Neural progenitor cell (in vitro differentiated cells): ENCODE measurements around the gene PPIE. TPM values are rescaled to one million over a fixed set of nuclear protein-coding genes. Genes with fewer than 3 reads are reported as not detected.
"Not testable (repeated sequence)": the region's sequence is repeated elsewhere in the genome, so short reads cannot be mapped to it uniquely, and the experiment has no call there.

Experiments
- DNase-seq: peaks from one replicate; pipeline ENCODE4 v3.0.0-alpha.2; 2016; ENCODE audit warnings: low spot score
- H2AFZ ChIP-seq: fragments of 200-600 bp; sonication (generic); replicated peaks from 2 replicates; pipeline ENCODE4 v1.6.1; 2016; ENCODE audit warnings: antibody characterized with exemption
- H3F3A ChIP-seq: fragments of 200-600 bp; sonication (generic); 2 replicates; pipeline ENCODE4 v1.6.1; 2016; ENCODE audit warnings: antibody characterized with exemption, low read depth
- H3K27ac ChIP-seq: fragments of 200-600 bp; sonication (generic); 2 replicates; pipeline ENCODE4 v1.5.1; 2016; ENCODE audit warnings: mild to moderate bottlenecking
- H3K27me3 ChIP-seq: fragments of 200-600 bp; sonication (generic); 2 replicates; pipeline ENCODE4 v1.6.1; 2016; ENCODE audit warnings: mild to moderate bottlenecking, moderate library complexity
- H3K36me3 ChIP-seq: fragments of 200-600 bp; sonication (generic); 2 replicates; pipeline ENCODE4 v1.5.1; 2016
- H3K4me1 ChIP-seq: fragments of 200-600 bp; sonication (generic); 2 replicates; pipeline ENCODE4 v1.6.1; 2016; ENCODE audit warnings: mixed run types
- H3K4me2 ChIP-seq: fragments of 200-600 bp; sonication (generic); 2 replicates; pipeline ENCODE4 v1.6.1; 2016
- H3K4me3 ChIP-seq: fragments of 200-600 bp; sonication (generic); 2 replicates; pipeline ENCODE4 v1.5.1; 2016
- H3K79me2 ChIP-seq: fragments of 200-600 bp; sonication (generic); 2 replicates; pipeline ENCODE4 v1.6.1; 2016; ENCODE audit warnings: low read depth
- H3K9ac ChIP-seq: fragments of 200-600 bp; sonication (generic); 2 replicates; pipeline ENCODE4 v1.6.1; 2016
- H3K9me3 ChIP-seq: fragments of 200-600 bp; sonication (generic); 2 replicates; pipeline ENCODE4 v1.5.1; 2016; ENCODE audit warnings: low read depth
- H4K20me1 ChIP-seq: fragments of 200-600 bp; sonication (generic); 2 replicates; pipeline ENCODE4 v1.6.1; 2016; ENCODE audit warnings: low read depth
- H3K27ac Mint-ChIP-seq: 3 replicates; pipeline ENCODE4 v1.8.0; 2021; ENCODE audit warnings: mixed read lengths
- H3K27me3 Mint-ChIP-seq: 2 replicates; pipeline ENCODE4 v1.8.0; 2022; ENCODE audit warnings: low read depth, mild to moderate bottlenecking, inconsistent platforms, moderate library complexity, mixed read lengths; ENCODE audit not compliant: insufficient read depth
- H3K36me3 Mint-ChIP-seq: 3 replicates; pipeline ENCODE4 v1.8.0; 2021; ENCODE audit warnings: mixed read lengths
- H3K4me1 Mint-ChIP-seq: 3 replicates; pipeline ENCODE4 v1.8.0; 2021; ENCODE audit warnings: mixed read lengths
- H3K4me3 Mint-ChIP-seq: 3 replicates; pipeline ENCODE4 v1.8.0; 2021; ENCODE audit warnings: mild to moderate bottlenecking, moderate library complexity, mixed read lengths
- H3K9me3 Mint-ChIP-seq: 3 replicates; pipeline ENCODE4 v1.8.0; 2020; ENCODE audit warnings: mixed read lengths
- EZH2 ChIP-seq: fragments of 200-600 bp; sonication (generic); IDR thresholded peaks from 2 replicates; pipeline ENCODE4 v1.6.1; 2017; ENCODE audit warnings: antibody characterized with exemption, mild to moderate bottlenecking, moderate library complexity
- EZH2phosphoT487 ChIP-seq: fragments of 200-600 bp; sonication (generic); IDR thresholded peaks from 2 replicates; pipeline ENCODE4 v1.6.1; 2017; ENCODE audit warnings: antibody characterized with exemption
- total RNA-seq: library from RNA; depleted of rRNA; stranded (reverse); fragments of >200 nt; gene quantifications from 2 replicates; pipeline ENCODE4 v1.2.3, GENCODE V29; 2015; ENCODE audit warnings: low replicate concordance

Gene PPIE
- total RNA-seq, 1 donor from 2014 or later, result 57.2 TPM

- H3K79me2 ChIP-seq, H3K9ac ChIP-seq, H3K27ac Mint-ChIP-seq, H3K4me1 Mint-ChIP-seq, H4K20me1 ChIP-seq, H3K9me3 Mint-ChIP-seq, H3K36me3 Mint-ChIP-seq, H2AFZ ChIP-seq, H3K9me3 ChIP-seq, H3K27me3 Mint-ChIP-seq, H3K27ac ChIP-seq, H3K4me1 ChIP-seq, H3F3A ChIP-seq, H3K36me3 ChIP-seq: not testable (repeated sequence)
- peak overlapping the region; percentile 72 for H3K4me3 Mint-ChIP-seq
- Histone ChIP-seq H3K4me2 (peak overlapping the region; percentile 55), H3K4me3 (peak overlapping the region; percentile 39), H3K27me3 (peaks cover 28% of the 10 kb centered on the region)
- DNase-seq, result peak; percentile 9
Measured at GRCh38 chr1:39770100-39771021, 31.7 kb downstream of the PPIE start.

DNA sequence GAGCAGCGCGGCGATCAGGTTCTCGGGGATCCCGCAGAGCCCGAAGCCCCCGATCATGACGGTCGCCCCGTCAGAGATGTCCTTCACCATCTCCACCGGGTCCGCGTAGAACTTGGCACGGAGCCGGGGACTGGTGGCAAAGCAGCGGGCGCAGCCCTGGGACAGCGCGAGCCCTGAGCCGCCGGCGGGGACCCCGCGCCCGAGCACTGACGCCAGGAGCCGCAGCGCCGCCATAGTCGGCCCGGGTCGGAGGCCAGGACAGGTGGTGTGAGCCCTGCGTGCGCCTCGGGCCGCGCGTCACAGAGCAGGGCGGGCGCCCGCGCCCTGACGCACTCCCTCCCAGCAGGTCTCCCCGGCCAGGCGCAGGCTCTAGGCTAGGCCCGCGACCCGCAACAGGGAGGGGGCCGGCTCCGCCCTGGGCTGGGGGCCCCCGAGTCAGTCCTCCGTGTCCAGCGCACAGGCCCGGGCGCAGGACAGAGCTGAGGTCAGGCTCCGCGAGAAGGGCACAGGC, 32.4 kb downstream of the PPIE start, which contains the start of gene OXCT2:
Gene OXCT2 (minus strand): TSS at position 327 of the 511 bp plus-strand sequence. CDS start 93 bp downstream, at position 234.
- not testable (repeated sequence) for DNase-seq, H2AFZ ChIP-seq, H4K20me1 ChIP-seq, H3K9me3 ChIP-seq, H3K27me3 Mint-ChIP-seq, H3K36me3 Mint-ChIP-seq, H3K36me3 ChIP-seq, H3K27ac ChIP-seq, H3K9me3 Mint-ChIP-seq, H3F3A ChIP-seq, H3K79me2 ChIP-seq, H3K27ac Mint-ChIP-seq, H3K9ac ChIP-seq, H3K4me1 ChIP-seq, H3K4me1 Mint-ChIP-seq
- peaks cover 28% of the 10 kb centered on the region for H3K27me3 ChIP-seq
- H3K4me3 ChIP-seq, result peak within 1 kb of the TSS; percentile 39
- peak within 1 kb of the TSS; percentile 65 for H3K4me2 ChIP-seq
- H3K4me3 Mint-ChIP-seq, result peak within 1 kb of the TSS; percentile 72
- TF ChIP-seq EZH2, result peak; percentile 69
- TF ChIP-seq EZH2phosphoT487, result peak; percentile 59

- H3K4me2 ChIP-seq, H3K36me3 Mint-ChIP-seq: not testable (repeated sequence)
Measured at GRCh38 chr1:39773369-39773979, 34.8 kb downstream of the PPIE start.

DNA sequence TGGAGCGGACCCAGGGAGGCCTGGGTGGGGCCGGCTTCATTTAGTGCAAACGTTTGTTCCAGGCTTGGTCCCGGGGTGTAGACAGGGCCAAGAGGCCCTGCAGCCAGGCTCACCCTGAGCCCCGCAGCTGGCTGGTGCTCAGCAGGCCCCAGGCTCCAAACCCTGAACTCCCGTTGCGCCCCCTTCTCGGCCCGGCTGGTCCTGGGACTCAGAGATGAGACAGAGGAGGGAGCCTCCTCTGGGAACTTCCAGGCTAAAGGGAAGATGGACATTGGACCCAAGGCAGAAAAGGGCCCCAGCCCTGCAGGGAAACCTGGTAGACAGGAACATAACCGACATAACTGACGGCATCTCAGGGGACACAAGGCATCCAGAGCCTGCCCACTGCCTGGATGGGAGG, 36.5 kb downstream of the PPIE start:
- not testable (repeated sequence) for H3K27ac Mint-ChIP-seq, H3K4me1 Mint-ChIP-seq

More at GRCh38 chr1:39773369-39773979, 34.8 kb downstream of the PPIE start:
- H3K27me3 ChIP-seq, result peaks cover 28% of the 10 kb centered on the region
- not testable (repeated sequence) for H3K27ac Mint-ChIP-seq, H3K4me3 Mint-ChIP-seq, H3K79me2 ChIP-seq, H3K4me1 ChIP-seq, DNase-seq, H3K9me3 Mint-ChIP-seq, H3K9ac ChIP-seq, H3K27me3 Mint-ChIP-seq, H3K4me3 ChIP-seq, H3K36me3 ChIP-seq, H2AFZ ChIP-seq, H3K27ac ChIP-seq, H3F3A ChIP-seq, H3K9me3 ChIP-seq, H4K20me1 ChIP-seq, H3K4me1 Mint-ChIP-seq

GRCh38 chr1:39775676-39776399, 37.2 kb downstream of the PPIE start:
- DNase-seq, H3K4me1 ChIP-seq, H2AFZ ChIP-seq, H3K36me3 ChIP-seq, H3K27me3 Mint-ChIP-seq, H3K9me3 ChIP-seq, H3K4me3 ChIP-seq, H3K27ac ChIP-seq, H3K4me2 ChIP-seq, H3K4me3 Mint-ChIP-seq, H3K27ac Mint-ChIP-seq, H3K36me3 Mint-ChIP-seq, H3K9me3 Mint-ChIP-seq, H3F3A ChIP-seq, H3K79me2 ChIP-seq, H3K9ac ChIP-seq, H3K4me1 Mint-ChIP-seq, H4K20me1 ChIP-seq: not testable (repeated sequence)
- H3K27me3 ChIP-seq, result peaks cover 26% of the 10 kb centered on the region

More for the DNA sequence above, 36.5 kb downstream of the PPIE start:
- H3K27me3 Mint-ChIP-seq, H3K4me3 ChIP-seq, H3K4me1 ChIP-seq, H3K9ac ChIP-seq, H3K9me3 ChIP-seq, H3K9me3 Mint-ChIP-seq, H3F3A ChIP-seq, H3K36me3 ChIP-seq, H4K20me1 ChIP-seq, H3K79me2 ChIP-seq, H2AFZ ChIP-seq, H3K27ac ChIP-seq, H3K4me3 Mint-ChIP-seq, H3K36me3 Mint-ChIP-seq, H3K4me2 ChIP-seq, DNase-seq: not testable (repeated sequence)
- H3K27me3 ChIP-seq, result peaks cover 23% of the 10 kb centered on the region
